Measurements from ENCODE around the gene CORO2B. TPM values are rescaled to one million over a fixed set of nuclear protein-coding genes. Genes with fewer than 3 reads are reported as not detected.
A peak's percentile ranks its signal among the peaks of the same experiment; 100 is the strongest.
"Not testable (repeated sequence)": the region's sequence is repeated elsewhere in the genome, so short reads cannot be mapped to it uniquely, and the experiment has no call there.

Gene CORO2B
- total RNA-seq, 1 donor from 2014 or later: 10.2 TPM

DNA sequence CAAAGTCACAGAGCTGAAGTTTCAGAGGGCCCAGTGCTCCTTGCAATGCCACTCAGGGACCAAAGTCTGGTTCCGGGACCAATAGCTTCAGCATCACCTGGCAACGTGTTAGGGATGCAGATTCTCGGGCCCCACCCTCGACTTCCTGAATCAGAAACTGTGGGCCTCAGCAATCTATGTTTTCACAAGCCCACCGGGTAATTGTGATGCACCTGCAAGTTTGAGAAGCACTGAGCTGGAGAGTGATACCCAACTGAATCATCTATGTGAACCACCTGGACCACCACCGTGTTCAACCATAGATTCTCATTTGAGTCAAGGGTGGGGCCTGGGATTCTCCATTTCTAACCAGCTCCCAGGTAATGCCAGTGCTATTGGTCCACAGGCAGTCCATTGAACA lies 55.7 kb downstream of the CORO2B start:
- no peak for ATAC-seq
- intact Hi-C loops (cut with DNase I): no loop called here
- no peak for DNase-seq (ENCODE audit: low spot score)

DNA sequence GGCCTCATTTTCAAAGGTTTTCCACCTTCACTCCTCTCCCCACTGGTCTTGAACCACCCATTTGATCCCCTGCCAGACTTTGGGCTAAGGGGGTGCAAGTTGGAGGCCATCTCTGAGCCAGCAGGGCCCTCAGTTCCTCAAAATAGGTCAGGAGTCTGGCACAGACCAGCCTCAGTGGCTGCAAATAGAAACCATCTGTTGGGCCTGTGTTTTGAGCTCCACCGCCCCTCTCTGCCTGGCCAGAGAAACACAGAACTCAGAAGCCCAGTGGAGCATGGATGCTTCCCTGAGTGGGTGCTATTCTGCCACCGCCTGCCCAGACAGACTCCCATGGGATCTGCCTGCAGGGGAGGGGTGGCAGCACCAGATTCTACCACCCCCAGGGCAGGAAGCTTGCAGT lies 56.3 kb downstream of the CORO2B start:
- intact Hi-C loops (cut with DNase I): no loop called here
- DNase-seq (ENCODE audit: low spot score): no peak
- peak; percentile 69 for ATAC-seq

DNA sequence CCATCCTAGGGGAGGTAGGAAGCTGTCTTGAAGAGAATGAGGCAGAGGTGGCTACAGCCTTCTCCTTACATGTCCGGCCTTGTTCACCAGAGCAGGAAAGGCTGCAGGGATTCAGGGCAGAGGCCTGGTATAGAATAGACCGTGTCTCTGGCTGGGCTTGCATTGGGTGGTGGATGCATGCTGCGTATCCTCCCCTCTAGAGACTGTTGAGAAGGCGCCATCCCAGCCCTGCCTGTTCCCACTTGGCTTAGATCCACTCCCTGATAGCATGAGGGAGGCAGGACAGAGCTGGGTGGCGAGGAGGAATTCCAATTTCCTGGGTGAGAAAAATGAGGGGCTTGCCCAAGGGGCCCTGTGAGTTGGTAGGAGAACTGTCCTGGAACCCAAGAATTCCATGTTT lies 57.5 kb downstream of the CORO2B start:
- DNase-seq (ENCODE audit: low spot score) (no peak), ATAC-seq (no peak)
- intact Hi-C loops (cut with DNase I): no loop called here

DNA sequence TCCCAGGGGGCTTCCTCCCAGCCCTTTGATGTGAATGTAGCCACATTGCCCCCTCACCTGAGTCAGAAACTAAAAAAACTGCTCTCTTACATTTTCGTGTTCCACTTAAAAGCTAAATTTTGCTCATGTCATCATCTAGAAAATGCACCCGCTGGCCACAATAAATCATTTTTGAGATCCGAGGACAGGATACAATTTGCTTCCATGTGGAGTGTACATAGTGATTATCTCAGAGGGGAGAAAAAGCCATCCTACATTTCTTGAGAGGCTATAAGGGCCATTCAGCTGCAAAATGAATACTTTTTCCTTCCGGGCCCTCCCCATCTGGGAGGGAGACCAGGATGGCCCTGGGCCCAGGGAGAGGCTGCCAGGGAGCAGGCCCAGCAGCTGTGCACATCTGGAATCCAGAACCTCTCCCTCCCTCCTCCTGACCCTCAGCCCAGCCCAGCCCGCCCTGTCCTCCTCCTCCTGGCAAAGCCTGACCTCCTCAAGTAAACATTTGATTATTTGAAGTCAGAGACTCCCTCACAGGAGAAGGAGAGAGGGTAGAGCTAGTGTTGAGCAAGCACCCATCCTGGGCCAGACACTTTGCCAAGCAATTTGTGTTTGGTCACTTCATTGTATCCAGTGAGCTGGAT lies 59.1 kb downstream of the CORO2B start:
- ATAC-seq: peak; percentile 92
- intact Hi-C loops (cut with DNase I): no loop called here
- DNase-seq (ENCODE audit: low spot score): peak; percentile 71

DNA sequence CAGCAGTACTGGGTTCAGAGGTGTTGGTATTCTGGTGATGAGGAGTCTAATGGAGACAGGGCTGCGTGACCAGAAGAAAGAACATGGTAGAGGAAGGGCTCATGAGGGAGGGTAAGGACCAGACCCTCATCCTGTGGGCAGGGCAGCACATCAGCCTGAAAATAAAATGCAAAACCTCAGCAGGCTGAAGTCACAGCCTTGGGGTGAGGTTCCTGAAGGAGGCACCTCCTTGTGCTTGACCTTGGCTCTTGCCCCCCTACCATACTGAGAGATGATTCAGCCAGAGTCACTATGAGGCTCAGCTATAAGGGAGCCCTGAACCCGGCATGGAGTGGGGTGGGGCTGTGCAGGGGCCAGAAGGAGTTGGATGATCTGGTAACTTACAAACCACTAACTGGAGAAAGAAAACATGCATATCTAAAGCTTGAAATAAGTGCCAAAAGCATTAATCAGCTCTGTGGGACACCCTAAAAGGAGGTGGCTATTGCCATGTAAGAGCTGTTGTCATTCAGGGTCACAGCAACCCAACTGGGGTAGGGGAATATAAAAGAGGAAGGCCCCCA lies 60.2 kb downstream of the CORO2B start:
- intact Hi-C loops (cut with DNase I): no loop called here

DNA sequence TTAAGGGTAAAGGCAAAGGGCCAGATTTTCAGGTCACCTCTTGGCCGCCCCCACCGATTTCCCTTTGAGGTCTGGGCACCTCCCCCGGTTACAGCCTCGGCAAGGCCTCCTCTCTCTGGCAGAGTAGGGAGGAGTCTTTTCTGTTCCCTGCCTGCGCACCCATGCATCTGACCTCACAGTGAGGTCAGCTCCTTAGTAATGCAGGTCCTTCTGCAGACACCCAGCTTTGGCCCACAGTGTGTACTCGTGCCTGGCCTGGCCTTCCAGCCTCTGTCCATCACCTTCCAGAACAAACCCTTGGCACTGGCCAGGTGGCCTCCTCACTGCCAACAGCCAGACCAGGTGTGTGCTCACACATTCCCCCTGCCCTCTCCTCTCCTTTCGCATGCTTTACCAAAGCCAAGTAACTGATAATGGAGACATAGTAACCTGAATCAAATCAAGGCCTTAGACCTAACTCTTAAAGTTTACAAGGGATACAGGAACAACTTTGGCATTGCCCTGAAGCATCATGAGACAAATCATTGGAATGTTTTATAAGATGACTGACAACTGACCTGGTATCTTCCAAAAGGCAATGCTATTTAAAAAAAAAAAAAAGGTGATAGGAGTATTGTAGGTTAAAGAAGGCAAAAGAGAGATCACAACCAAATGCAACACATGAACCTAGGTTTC lies 61.3 kb downstream of the CORO2B start:
- no peak for ATAC-seq
- DNase-seq (ENCODE audit: low spot score): no peak
- intact Hi-C loops (cut with DNase I): no loop called here

More for the DNA sequence above, 60.2 kb downstream of the CORO2B start:
- ATAC-seq: no peak
- no peak for DNase-seq (ENCODE audit: low spot score)

DNA sequence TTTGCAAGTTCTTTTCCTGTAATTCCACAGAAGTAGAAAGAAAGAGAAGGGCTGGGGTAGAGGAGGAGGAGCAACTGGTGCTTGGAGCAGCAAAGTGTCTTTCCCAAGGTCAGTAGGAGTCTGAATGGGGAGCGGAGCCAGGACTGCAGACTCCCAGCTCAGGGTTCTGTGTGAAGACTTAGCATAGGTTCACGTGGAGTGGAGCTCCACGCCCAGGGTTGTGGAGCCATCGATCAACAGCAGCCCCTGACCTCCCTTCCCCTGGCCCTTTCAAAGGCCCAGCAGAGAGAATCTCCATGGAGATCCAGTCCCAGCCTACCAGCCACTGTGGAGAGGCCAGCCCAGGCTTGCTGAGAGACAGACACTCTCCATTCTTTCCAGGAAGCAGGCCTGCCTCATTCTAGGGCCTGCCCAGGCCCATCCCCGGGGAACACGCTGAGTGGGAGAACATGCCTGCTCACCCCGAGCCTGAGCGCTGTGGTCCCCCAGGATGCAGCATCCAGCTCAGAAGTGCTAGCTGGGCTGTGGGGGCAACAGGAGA lies 62.1 kb downstream of the CORO2B start:
- intact Hi-C loops (cut with DNase I): no loop called here
- DNase-seq (ENCODE audit: low spot score) (peak; percentile 61), ATAC-seq (peak; percentile 50)

DNA sequence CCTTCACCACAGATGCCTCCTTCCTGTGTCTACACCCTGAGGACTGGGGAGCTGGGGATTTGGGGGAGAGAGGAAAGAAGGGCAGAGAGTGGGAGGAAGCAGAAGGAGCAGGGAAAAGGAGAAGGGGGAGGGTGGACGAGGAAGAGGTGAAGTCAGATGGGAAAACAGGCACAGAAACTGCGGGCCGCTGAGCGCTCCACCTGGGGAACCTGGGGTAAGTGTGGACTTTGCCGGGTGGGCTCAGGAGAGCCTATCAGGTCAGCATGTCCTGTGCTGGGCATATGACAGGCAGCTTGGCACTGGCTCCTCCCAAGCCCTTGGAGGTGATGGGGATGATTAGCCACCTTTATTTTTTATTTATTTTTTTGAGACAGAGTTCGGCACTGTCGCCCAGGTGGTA lies 62.6 kb downstream of the CORO2B start:
- ATAC-seq: no peak
- intact Hi-C loops (cut with DNase I): no loop called here
- DNase-seq (ENCODE audit: low spot score): peak; percentile 47

DNA sequence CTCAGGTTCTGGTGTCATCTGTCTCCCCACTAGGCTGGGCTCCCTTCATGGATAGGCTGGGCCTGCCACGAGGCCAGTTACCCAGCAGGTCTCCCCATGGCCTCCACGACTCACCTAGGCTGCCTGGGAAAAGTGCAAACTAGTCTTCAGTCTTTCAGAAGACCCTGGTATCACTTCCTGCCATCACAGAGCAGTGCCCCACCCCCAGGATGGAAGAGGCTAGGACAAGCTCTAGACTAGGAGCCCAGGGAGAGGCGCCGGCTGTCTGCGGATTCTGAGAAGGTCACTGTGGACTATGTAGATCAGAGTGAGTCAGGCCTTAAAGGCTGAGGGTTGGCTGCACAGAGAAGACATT lies 63.7 kb downstream of the CORO2B start:
- intact Hi-C loops (cut with DNase I): no loop called here
- DNase-seq (ENCODE audit: low spot score) (peak; percentile 47), ATAC-seq (no peak)

DNA sequence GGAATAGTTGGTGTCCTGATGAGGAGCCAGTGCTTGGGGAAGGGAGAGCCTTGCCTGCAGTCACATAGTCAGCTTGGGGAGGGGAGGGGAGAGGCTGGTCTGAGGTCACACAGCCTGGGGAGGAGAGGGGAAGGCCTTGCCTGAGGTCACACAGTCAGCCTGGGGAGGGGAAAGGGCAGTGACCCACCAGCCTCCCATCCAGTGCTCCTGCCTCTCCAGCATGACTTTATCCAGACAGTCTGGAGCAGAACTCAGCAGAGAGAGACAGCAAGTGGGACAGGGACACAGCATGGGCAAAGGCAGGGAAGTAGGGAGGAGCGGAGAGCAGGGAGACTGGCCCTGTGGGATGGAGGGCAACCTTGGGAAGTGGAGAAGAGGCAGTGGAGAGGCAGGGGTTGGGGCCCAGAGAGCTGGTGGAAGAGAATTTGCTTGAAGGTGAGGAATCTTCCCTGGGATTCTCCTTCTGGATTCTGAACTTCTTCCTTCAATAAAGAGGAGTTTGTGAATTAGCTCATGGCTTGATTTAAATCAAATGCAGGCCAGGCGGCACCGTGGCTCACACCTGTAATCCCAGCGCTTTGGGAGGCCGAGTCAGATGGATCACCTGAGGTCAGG lies 64.5 kb downstream of the CORO2B start:
- peak; percentile 33 for DNase-seq (ENCODE audit: low spot score)

DNA sequence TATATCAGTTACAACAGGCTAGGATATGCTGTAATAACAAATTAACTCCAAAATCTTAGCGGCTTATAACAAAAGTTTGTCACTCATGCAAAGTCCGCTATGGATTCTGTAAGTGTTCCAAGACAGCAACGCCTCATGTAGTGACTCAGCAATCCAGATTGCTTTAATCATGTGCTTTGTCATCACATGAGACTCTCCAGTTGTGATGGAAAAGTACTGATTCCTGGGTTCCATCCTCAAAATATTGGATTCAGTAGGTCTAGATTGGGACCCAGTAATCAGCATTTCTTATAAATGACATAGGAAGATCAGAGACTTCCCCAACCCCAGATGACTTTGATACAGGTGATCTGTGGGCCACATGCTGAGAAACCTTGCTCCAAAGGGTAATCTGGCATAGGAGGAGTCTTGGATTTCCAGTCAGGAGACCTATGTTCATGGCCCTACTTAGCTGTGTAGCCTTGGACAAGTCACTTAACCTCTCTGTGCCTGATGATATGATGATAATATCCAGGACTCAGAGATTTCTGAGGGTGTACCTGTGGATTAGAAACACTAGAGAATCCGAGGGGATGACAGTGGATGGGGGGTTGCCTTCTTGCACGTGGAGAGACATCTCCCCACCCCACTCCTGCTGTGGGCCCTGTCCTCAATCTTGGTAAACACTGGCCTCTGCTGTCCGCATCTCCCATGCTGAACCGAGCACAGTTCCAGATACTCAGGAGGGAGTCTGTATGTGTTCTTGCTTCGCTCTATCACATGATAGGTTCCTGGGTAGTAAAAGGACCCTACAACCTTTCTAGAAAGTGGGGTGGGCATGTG lies 65.5 kb downstream of the CORO2B start:
- intact Hi-C loops (cut with DNase I): no loop called here
- peak; percentile 37 for ATAC-seq

More for the DNA sequence above, 64.5 kb downstream of the CORO2B start:
- intact Hi-C loops (cut with DNase I): no loop called here
- no peak for ATAC-seq

DNA sequence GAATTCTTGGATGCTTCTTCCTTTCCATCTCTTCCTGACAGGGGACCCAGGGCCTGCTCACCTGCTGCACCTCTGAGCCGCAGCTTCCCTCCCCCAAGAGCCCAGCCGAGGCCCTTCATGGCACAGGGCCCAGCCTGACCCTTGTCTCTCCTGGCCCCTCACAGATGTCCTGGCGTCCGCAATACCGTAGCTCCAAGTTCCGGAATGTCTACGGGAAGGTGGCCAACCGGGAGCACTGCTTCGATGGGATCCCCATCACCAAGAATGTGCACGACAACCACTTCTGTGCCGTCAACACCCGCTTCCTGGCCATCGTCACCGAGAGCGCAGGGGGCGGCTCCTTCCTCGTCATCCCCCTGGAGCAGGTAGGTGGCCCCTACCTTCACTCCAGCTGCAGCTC lies 66.2 kb downstream of the CORO2B start:
- DNase-seq (ENCODE audit: low spot score): peak; percentile 58
- intact Hi-C loops (cut with DNase I): no loop called here
- ATAC-seq: no peak

More for the DNA sequence above, 65.5 kb downstream of the CORO2B start:
- peak; percentile 31 for DNase-seq (ENCODE audit: low spot score)

DNA sequence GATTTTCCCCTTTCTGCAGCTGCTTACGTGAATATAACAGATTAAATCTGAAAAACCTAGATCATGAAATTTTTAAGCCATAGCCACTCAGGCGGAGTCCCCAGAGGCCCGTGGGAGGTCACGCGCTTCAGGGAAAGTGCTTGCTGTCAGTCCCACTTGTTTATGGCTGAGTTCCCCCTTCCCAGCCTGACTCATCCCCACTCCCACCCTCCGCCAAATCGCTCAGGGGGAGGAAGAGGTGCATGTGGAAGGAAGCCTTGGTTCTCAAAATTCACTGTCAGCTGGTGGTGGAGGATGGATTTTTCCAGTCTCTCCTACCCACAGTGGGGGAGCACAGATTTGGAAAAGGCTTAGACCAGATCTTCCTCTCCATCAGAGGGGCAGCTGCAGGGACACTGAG lies 67.4 kb downstream of the CORO2B start:
- intact Hi-C loops (cut with DNase I): no loop called here
- DNase-seq (ENCODE audit: low spot score) (peak; percentile 45), ATAC-seq (no peak)

DNA sequence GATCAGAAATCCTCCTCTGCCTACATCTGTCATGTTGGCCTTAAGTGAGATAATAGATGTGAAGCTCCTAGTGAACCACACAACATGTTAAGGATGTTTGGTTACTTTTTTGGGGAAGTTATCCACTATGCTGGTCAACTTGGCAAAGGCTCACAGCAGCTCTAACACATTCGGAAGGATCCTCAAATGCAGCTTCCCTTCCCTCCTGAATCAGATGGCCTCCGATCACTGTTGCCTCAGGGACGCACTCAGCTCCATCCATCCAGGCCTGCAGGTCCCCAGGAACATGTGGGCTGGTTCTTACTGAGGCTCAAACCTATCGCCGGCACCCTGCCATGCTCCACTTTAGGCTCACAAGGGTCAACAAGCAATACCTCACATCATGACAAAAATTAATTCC lies 67.9 kb downstream of the CORO2B start:
- intact Hi-C loops (cut with DNase I): no loop called here
- ATAC-seq (no peak), DNase-seq (ENCODE audit: low spot score) (peak; percentile 26)

DNA sequence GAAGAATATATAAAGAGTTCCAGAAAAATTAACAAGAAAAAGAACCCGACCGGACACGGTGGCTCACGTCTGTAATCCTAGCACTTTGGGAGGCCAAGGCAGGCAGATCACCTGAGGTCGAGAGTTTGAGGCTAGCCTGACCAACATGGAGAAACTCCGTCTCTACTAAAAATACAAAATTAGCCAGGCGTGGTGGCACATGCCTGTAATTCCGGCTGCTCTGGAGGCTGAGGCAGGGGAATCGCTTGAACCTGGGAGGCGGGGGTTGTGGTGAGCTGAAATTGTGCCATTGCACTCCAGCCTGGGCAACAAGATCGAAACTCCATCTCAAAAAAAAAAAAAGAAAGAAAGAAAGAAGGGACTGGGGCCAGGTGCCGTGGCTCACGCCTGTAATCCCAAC lies 68.6 kb downstream of the CORO2B start:
- DNase-seq (ENCODE audit: low spot score): peak; percentile 22
- ATAC-seq: not testable (repeated sequence)

DNA sequence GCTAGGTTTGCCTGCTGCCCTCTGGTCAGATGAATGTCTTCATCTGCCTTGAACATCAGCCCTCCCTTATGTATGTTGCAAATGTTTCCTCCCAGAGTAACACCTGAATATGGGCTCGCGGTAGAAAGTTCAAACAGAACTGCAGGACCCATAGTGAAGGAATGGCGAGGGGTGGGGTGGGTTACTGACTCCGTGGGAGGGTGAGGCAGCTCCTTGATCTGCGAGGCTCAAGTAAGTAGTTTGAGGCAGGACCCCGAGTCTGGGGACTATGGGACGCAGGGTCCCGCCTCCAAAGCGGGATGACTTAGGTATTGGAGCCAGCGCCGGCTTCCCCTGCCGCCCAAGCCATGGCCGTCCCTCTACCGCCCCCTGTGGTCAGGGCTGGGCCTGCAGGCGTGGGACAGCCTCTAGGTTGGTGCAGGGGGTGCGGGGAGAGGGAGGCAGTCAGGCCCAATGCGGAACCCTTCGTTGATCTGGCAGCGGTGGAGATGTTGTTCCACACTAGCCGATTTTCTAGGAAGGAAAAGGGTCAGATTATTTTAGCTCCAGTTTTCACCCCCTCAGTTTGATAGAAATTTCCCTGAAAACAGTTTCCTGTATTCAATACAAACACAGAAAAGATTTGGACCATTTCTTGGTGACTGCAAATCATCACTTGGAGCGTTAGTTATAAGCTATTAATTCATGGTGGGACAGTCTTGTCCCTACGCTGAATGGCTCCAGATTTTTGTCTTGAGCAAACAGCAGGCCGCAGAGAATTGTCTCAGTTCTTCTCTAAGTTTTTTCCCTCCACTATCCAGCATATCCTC lies 72.3 kb downstream of the CORO2B start:
- intact Hi-C loops (cut with DNase I): no loop called here
- peak; percentile 78 for DNase-seq (ENCODE audit: low spot score)
- peak; percentile 73 for ATAC-seq

More for the DNA sequence above, 68.6 kb downstream of the CORO2B start:
- intact Hi-C loops (cut with DNase I): not testable (repeated sequence)

DNA sequence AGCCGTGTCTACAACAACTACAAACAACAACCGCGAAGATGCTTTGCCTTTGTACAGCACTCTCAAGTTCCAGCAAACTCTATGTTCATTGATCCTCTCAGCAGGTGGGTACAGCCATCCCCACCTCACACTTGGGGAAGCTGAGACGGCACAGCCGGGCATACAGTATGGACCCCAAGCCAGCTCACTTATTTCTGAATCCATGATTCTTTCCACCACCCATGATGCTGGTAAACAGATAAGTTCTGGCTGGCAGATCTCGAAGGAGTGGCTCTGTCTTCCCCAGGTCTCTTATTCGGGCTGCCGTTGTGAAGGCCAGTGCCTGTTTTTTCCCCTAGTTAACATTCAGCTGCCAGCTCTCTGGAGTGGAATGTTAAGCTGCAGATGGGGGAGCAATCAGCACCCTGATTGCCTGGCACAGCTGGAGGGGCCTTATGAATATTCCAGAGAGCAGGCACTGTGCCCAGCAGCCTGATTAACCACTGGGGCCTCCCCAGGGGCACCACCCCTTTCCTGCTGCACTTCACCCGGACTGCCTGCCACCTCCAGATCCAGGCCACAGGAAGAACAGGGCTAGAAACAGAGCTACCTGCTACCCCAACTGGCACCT lies 73.2 kb downstream of the CORO2B start:
- no peak for ATAC-seq
- intact Hi-C loops (cut with DNase I): no loop called here

More for the DNA sequence above, 73.2 kb downstream of the CORO2B start:
- peak; percentile 62 for DNase-seq (ENCODE audit: low spot score)

All from sciatic nerve (tissue), 2 donors.